Measurements from ENCODE around the gene LHFPL3. TPM values are rescaled to one million over a fixed set of nuclear protein-coding genes. Genes with fewer than 3 reads are reported as not detected.

Gene LHFPL3
- polyA plus RNA-seq, 2 of the 4 experiments (the other 2 are of a cell fraction): not detected

- Histone ChIP-seq H3K27ac (no peak overlapping the region), H3K4me2 (no peak overlapping the region), H3K4me1 (no peaks in the 10 kb centered on the region), H3K9me3 (no peaks in the 10 kb centered on the region), H3K4me3 (no peak overlapping the region)
- FAIRE-seq (no peak), ATAC-seq (no peak), DNase-seq (ENCODE audit: low read depth in 1 of 2, low spot score in 1 of 2) (no peak)
- CTCF ChIA-PET: interaction anchor here (1.1 kb wide), 1 partner anchor 10 kb away, joined by 4 read pairs; no protein-coding TSS in a partner anchor
- POLR2A ChIA-PET: no interaction called here
- no peak for TF ChIP-seq MYC (IDR thresholded peaks at IDR 0.05; ENCODE audit: borderline replicate concordance, low read length)
- TF ChIP-seq FOXS1 (CRISPR knock-in tag; IDR thresholded peaks at IDR 0.05): no peak
- no peak for TF ChIP-seq NR3C1 (IDR thresholded peaks at IDR 0.05)
- no peak for TF ChIP-seq POLR2A (IDR thresholded peaks at IDR 0.05; ENCODE audit: low read length)
- TF ChIP-seq, protein P1, sequence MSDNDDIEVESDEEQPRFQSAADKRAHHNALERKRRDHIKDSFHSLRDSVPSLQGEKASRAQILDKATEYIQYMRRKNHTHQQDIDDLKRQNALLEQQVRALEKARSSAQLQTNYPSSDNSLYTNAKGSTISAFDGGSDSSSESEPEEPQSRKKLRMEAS (IDR thresholded peaks at IDR 0.05): no peak
- no peak for TF ChIP-seq JUN (IDR thresholded peaks at IDR 0.05)
- TF ChIP-seq MAFK (IDR thresholded peaks at IDR 0.05; ENCODE audit: partially characterized antibody): no peak
- TF ChIP-seq, protein P2, sequence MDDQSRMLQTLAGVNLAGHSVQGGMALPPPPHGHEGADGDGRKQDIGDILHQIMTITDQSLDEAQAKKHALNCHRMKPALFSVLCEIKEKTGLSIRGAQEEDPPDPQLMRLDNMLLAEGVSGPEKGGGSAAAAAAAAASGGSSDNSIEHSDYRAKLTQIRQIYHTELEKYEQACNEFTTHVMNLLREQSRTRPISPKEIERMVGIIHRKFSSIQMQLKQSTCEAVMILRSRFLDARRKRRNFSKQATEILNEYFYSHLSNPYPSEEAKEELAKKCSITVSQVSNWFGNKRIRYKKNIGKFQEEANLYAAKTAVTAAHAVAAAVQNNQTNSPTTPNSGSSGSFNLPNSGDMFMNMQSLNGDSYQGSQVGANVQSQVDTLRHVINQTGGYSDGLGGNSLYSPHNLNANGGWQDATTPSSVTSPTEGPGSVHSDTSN (IDR thresholded peaks at IDR 0.05): no peak
- no peak for TF ChIP-seq ZC3H11A (IDR thresholded peaks at IDR 0.05)
- TF ChIP-seq RFX5 (IDR thresholded peaks at IDR 0.05): no peak
- 93% methylated on average over 9 of the region's 9 CpGs for WGBS (ENCODE audit: missing lambda C conversion rate)
These were observed 604.6 kb downstream of the LHFPL3 start for GRCh38 chr7:104933022-104933421.

GRCh38 chr7:104933521-104933988 lies 605.2 kb downstream of the LHFPL3 start:
- DNase-seq (ENCODE audit: low read depth in 1 of 2, low spot score in 1 of 2) (no peak), ATAC-seq (0 out of 6 replicates have a peak, but pooled peaks of 1 of the 2 experiments have one; percentile 27), FAIRE-seq (no peak)
- ChIA-PET POLR2A (no interaction called here), CTCF (interaction anchor here (0.6 to 1.1 kb wide), 3 partner anchors 10 to 469 kb away, joined by 3 to 4 read pairs (median 3); no protein-coding TSS in a partner anchor)
- Histone ChIP-seq H3K9me3 (no peaks in the 10 kb centered on the region), H3K4me1 (no peaks in the 10 kb centered on the region), H3K4me2 (no peak overlapping the region), H3K4me3 (no peak overlapping the region), H3K27ac (no peak overlapping the region)
- TF ChIP-seq ZNF302 (CRISPR knock-in tag; IDR thresholded peaks at IDR 0.05) (no peak), CTCF (IDR thresholded peaks at IDR 0.05) (no peak)
- TF ChIP-seq, protein P1 (IDR thresholded peaks at IDR 0.05): no peak
- WGBS (ENCODE audit: missing lambda C conversion rate): 68% methylated on average over 6 of the region's 6 CpGs

GRCh38 chr7:104934665-104935064 lies 606.3 kb downstream of the LHFPL3 start:
- DNase-seq (ENCODE audit: low read depth in 1 of 2, low spot score in 1 of 2) (no peak), ATAC-seq (no peak), FAIRE-seq (no peak)
- 69% methylated on average over 7 of the region's 7 CpGs for WGBS (ENCODE audit: missing lambda C conversion rate)
- no peak overlapping the region for H3K27ac ChIP-seq
- no peaks in the 10 kb centered on the region for H3K4me1 ChIP-seq
- H3K4me2 ChIP-seq: no peak overlapping the region
- TF ChIP-seq MYC (IDR thresholded peaks at IDR 0.05; ENCODE audit: borderline replicate concordance, low read length) (no peak), GATA3 (IDR thresholded peaks at IDR 0.05; ENCODE audit: borderline replicate concordance) (no peak), HDAC2 (IDR thresholded peaks at IDR 0.05) (no peak), ZFP36 (IDR thresholded peaks at IDR 0.05; ENCODE audit: borderline replicate concordance, partially characterized antibody) (no peak), CBX8 (IDR thresholded peaks at IDR 0.05) (no peak), SMC3 (IDR thresholded peaks at IDR 0.05) (no peak), KDM5A (IDR thresholded peaks at IDR 0.05) (no peak), RAD21 (conservative IDR thresholded peaks at IDR 0.05 in 1 of 2, IDR thresholded peaks at IDR 0.05 in 1 of 2) (no peak), CTCF (IDR thresholded peaks at IDR 0.05) (no peak), EHF (CRISPR knock-in tag; IDR thresholded peaks at IDR 0.05) (no peak), NFE2L2 (conservative IDR thresholded peaks at IDR 0.05; ENCODE audit: low read length) (no peak), FOXS1 (CRISPR knock-in tag; IDR thresholded peaks at IDR 0.05) (no peak), CBX2 (IDR thresholded peaks at IDR 0.05; ENCODE audit: borderline replicate concordance, low read depth) (no peak), JUNB (IDR thresholded peaks at IDR 0.05) (no peak)
- TF ChIP-seq, protein P3, sequence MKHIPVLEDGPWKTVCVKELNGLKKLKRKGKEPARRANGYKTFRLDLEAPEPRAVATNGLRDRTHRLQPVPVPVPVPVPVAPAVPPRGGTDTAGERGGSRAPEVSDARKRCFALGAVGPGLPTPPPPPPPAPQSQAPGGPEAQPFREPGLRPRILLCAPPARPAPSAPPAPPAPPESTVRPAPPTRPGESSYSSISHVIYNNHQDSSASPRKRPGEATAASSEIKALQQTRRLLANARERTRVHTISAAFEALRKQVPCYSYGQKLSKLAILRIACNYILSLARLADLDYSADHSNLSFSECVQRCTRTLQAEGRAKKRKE (CRISPR knock-in tag; IDR thresholded peaks at IDR 0.05; ENCODE audit: low read depth): no peak
- TF ChIP-seq, protein P2 (IDR thresholded peaks at IDR 0.05): no peak
- TF ChIP-seq, protein P1 (IDR thresholded peaks at IDR 0.05): no peak
- ChIA-PET POLR2A (no interaction called here), CTCF (no interaction called here)
- H3K9me3 ChIP-seq: no peaks in the 10 kb centered on the region
- H3K4me3 ChIP-seq: no peak overlapping the region
